OCI-LY7 (cell line): Measurements from ENCODE around the gene BTG2. TPM values are rescaled to one million over a fixed set of nuclear protein-coding genes. Genes with fewer than 3 reads are reported as not detected.

Experiments used
- BruUV-seq: library from RNA; stranded (reverse); fragments of 400-500 nt; replicated peaks from 2 replicates; lab custom pipeline; 2021; lab: Mats Ljungman, UMichigan
- CTCF ChIA-PET: fragments of 300-600 bp; sonication (Branson Sonifier 250); formaldehyde crosslinking; loops from one replicate; lab custom pipeline; 2022; ENCODE audit warnings: antibody characterized with exemption; ENCODE audit not compliant: unreplicated experiment; lab: Charles Lee
- POLR2A ChIA-PET: fragments of 300-600 bp; sonication (Branson Sonifier 250); formaldehyde crosslinking; loops from one replicate; lab custom pipeline; 2022; ENCODE audit warnings: antibody characterized with exemption; lab: Charles Lee
- DNase-seq: peaks from one replicate; pipeline ENCODE4 v3.0.0-alpha.2; 2015; ENCODE audit warnings: low spot score
- H2AFZ ChIP-seq: fragments of 200-600 bp; sonication (generic), shearing (Covaris generic); 2 replicates; pipeline ENCODE4 v1.6.1; 2014; ENCODE audit warnings: mild to moderate bottlenecking, antibody characterized with exemption, low read length, moderate library complexity
- H3K27ac ChIP-seq: fragments of 200-600 bp; sonication (generic); 2 replicates; pipeline ENCODE4 v1.5.1; 2014; ENCODE audit warnings: mixed run types, low read depth, mild to moderate bottlenecking, moderate library complexity, low read length, inconsistent platforms; ENCODE audit not compliant: poor library complexity, severe bottlenecking
- H3K36me3 ChIP-seq: fragments of 200-600 bp; sonication (generic); 2 replicates; pipeline ENCODE4 v1.6.1; 2014; ENCODE audit warnings: mild to moderate bottlenecking, antibody characterized with exemption, low read length, moderate library complexity, mixed read lengths; ENCODE audit not compliant: insufficient read depth
- H3K4me1 ChIP-seq: fragments of 200-600 bp; sonication (generic); 2 replicates; pipeline ENCODE4 v1.5.1; 2014; ENCODE audit warnings: mild to moderate bottlenecking, low read length; ENCODE audit not compliant: insufficient read depth, poor library complexity, severe bottlenecking
- H3K4me2 ChIP-seq: fragments of 200-600 bp; sonication (generic); 2 replicates; pipeline ENCODE4 v1.6.1; 2014; ENCODE audit warnings: mild to moderate bottlenecking, low read length
- H3K4me3 ChIP-seq: fragments of 200-600 bp; sonication (generic); 2 replicates; pipeline ENCODE4 v1.5.1; 2014; ENCODE audit warnings: mild to moderate bottlenecking, low read depth, low read length; ENCODE audit not compliant: poor library complexity, severe bottlenecking
- H3K79me2 ChIP-seq: fragments of 200-600 bp; sonication (generic); 2 replicates; pipeline ENCODE4 v1.6.1; 2016; ENCODE audit warnings: low read depth, mild to moderate bottlenecking, low read length, moderate library complexity, mixed read lengths; ENCODE audit not compliant: insufficient read depth
- H3K9me2 ChIP-seq: fragments of 200-600 bp; sonication (generic); 2 replicates; pipeline ENCODE4 v1.6.1; 2016; ENCODE audit warnings: mild to moderate bottlenecking, low read length, mixed read lengths; ENCODE audit not compliant: insufficient read depth
- H3K9me3 ChIP-seq: fragments of 200-600 bp; sonication (generic); 2 replicates; pipeline ENCODE4 v1.6.1; 2014; ENCODE audit warnings: mild to moderate bottlenecking, mixed run types, low read length, mixed read lengths
- H4K20me1 ChIP-seq: fragments of 200-600 bp; sonication (generic); 2 replicates; pipeline ENCODE4 v1.6.1; 2014; ENCODE audit warnings: mild to moderate bottlenecking, antibody characterized with exemption, low read length, moderate library complexity, mixed read lengths; ENCODE audit not compliant: insufficient read depth
- EZH2phosphoT487 ChIP-seq: fragments of 200-600 bp; sonication (generic); IDR thresholded peaks from 2 replicates; pipeline ENCODE4 v1.6.1; 2018; ENCODE audit warnings: low read depth, borderline replicate concordance, mild to moderate bottlenecking, mixed run types, antibody characterized with exemption, low read length, moderate library complexity, mixed read lengths
- intact Hi-C: fragments of 100-400 bp; cut with micrococcal nuclease; formaldehyde crosslinking; loops from one replicate; pipeline ENCODE4 v1.10.0; 2022; ENCODE audit not compliant: unreplicated experiment
- total RNA-seq, 2 experiments: library from RNA; depleted of rRNA in 1 of 2; stranded (reverse); fragments of >200 nt in 1 of 2; shearing (Covaris generic) in 1 of 2; gene quantifications; 2 replicates each; pipeline ENCODE4 v1.2.3, GENCODE V29; 2014 to 2022
- TF ChIP-seq, protein P1 (sequence below): fragments of 200-600 bp; sonication (generic); conservative IDR thresholded peaks from 2 replicates; pipeline ENCODE4 v1.5.1; 2014; ENCODE audit warnings: mild to moderate bottlenecking, antibody characterized with exemption, low read length, moderate library complexity, mixed read lengths

The BTG2 gene
- total RNA-seq, 2 experiments from 2014 or later = 99.5 to 156 TPM

DNA sequence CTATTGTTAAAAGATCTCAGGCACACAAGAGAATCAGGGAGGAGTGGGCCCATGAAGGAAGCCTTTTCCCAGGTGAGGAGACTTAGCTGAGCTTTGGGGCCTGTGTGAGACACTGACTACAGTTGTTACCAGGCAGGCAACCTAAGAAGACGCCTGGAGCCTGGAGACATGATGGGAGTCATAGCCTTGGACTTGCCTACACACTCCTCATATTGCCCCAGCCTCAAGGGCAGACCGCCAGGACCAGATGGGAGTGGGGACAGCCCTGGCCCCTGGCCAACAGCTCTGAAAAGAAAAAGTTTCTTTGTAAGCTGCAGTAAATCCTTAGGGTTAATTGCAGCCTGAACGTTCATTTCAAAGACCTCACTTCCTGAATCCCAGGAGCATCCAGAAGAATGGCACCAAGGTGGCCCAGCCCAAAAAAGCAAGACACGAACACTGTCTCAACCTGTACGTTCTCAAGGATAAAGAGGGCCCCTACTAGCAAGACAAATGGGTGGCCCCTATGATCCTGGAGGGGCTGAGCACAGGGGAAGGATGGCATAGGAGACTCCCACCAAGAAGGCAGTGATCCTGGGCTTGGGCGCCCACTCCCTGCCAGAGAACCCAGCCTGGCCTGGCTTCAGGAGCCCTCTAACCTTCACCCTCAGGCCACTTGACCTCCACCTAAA lies 33.2 kb upstream of the BTG2 start:
- Histone ChIP-seq H3K79me2 (peaks cover 5% of the 10 kb centered on the region; the same call in 1 of the 2 replicates), H3K9me2 (no peaks in the 10 kb centered on the region), H4K20me1 (no peaks in the 10 kb centered on the region), H3K9me3 (no peaks in the 10 kb centered on the region), H3K36me3 (no peaks in the 10 kb centered on the region), H2AFZ (peak overlapping the region; percentile 64; the same call in 1 of the 2 replicates), H3K4me3 (peak overlapping the region; percentile 66), H3K4me2 (peak overlapping the region; percentile 96), H3K27ac (peak overlapping the region; percentile 88), H3K4me1 (peaks cover 94% of the 10 kb centered on the region)
- BruUV-seq = no TSS peak
- ChIA-PET POLR2A (interaction anchor here (0.7 to 2.0 kb wide), 9 partner anchors 9 to 170 kb away, joined by 3 to 8 read pairs (median 4); no protein-coding TSS in a partner anchor), CTCF (interaction anchor here (0.9 to 2.0 kb wide), 9 partner anchors 19 to 68 kb away, joined by 3 to 12 read pairs (median 6); no protein-coding TSS in a partner anchor)
- intact Hi-C loops = no loop called here
- peak; percentile 9 for DNase-seq
- TF ChIP-seq EZH2phosphoT487 = no peak
- TF ChIP-seq, protein P1, sequence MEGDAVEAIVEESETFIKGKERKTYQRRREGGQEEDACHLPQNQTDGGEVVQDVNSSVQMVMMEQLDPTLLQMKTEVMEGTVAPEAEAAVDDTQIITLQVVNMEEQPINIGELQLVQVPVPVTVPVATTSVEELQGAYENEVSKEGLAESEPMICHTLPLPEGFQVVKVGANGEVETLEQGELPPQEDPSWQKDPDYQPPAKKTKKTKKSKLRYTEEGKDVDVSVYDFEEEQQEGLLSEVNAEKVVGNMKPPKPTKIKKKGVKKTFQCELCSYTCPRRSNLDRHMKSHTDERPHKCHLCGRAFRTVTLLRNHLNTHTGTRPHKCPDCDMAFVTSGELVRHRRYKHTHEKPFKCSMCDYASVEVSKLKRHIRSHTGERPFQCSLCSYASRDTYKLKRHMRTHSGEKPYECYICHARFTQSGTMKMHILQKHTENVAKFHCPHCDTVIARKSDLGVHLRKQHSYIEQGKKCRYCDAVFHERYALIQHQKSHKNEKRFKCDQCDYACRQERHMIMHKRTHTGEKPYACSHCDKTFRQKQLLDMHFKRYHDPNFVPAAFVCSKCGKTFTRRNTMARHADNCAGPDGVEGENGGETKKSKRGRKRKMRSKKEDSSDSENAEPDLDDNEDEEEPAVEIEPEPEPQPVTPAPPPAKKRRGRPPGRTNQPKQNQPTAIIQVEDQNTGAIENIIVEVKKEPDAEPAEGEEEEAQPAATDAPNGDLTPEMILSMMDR = no peak

DNA sequence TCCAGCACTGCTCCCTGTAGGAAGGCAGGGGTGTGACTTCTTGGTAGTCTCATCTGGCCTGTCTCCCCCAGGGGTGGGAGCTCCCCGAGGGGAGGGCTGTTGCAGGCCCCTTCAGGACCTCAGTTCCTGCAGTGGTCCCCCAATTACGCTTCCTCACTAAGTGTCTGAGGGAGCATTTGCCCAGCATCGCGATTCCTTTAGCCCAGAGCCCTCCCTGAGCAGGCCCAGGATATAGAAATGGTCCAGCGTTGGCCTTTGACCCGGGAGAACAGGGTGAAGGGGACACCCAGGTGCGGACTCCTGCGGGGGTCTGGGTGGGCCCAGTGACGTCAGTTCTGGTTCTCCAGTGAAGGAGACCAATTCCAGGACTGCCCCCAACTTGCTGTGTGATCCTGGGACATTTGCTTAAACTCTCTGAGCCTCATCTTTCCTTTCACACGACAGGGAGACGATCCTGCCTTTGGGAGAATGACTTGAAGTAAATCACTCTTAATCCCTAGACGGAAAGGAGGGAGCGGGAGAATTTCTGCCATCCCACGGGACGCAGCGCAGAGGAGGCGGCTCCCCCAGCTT lies 32.6 kb upstream of the BTG2 start:
- no peaks in the 10 kb centered on the region for H3K36me3 ChIP-seq
- intact Hi-C loops = loop anchor here (1.0 kb wide), 6 partner anchors 17 to 215 kb away; partner anchors contain the start of gene BTG2
- H3K79me2 ChIP-seq = peaks cover 5% of the 10 kb centered on the region; the same call in 1 of the 2 replicates
- DNase-seq = peak; percentile 4
- H3K27ac ChIP-seq = peak overlapping the region; percentile 88
- H3K4me1 ChIP-seq = peaks cover 94% of the 10 kb centered on the region
- no peaks in the 10 kb centered on the region for H3K9me3 ChIP-seq
- BruUV-seq = no TSS peak
- POLR2A ChIA-PET = interaction anchor here (0.7 to 2.0 kb wide), 12 partner anchors 11 to 169 kb away, joined by 3 to 8 read pairs (median 4); no protein-coding TSS in a partner anchor
- TF ChIP-seq, protein P1 = no peak
- TF ChIP-seq EZH2phosphoT487 = no peak
- no peaks in the 10 kb centered on the region for H4K20me1 ChIP-seq
- no peak overlapping the region for H2AFZ ChIP-seq
- no peaks in the 10 kb centered on the region for H3K9me2 ChIP-seq
- CTCF ChIA-PET = interaction anchor here (0.5 to 1.5 kb wide), 12 partner anchors 9 to 66 kb away, joined by 3 to 12 read pairs (median 4); no protein-coding TSS in a partner anchor
- H3K4me2 ChIP-seq = peak overlapping the region; percentile 96
- peak overlapping the region; percentile 66 for H3K4me3 ChIP-seq
